Activated naive CD4-positive, alpha-beta T cell treated with anti-CD3 and anti-CD28 coated beads, Interleukin-2, amount 10 ng/mL, durations not matched to agents 7 days and 5 days (primary cell): ENCODE results near the gene ZBTB43.

Experiments used
- CTCF ChIA-PET: fragments of 350-600 bp; sonication (Branson Sonifier 250); formaldehyde crosslinking; loops from one replicate; lab custom pipeline; 2021; ENCODE audit warnings: antibody characterized with exemption; lab: Charles Lee
- DNase-seq: peaks from one replicate; pipeline ENCODE4 v3.0.0-alpha.2; 2020
- H3K27ac Mint-ChIP-seq: one replicate; pipeline ENCODE4 v1.8.0; 2021; ENCODE audit warnings: mild to moderate bottlenecking, moderate library complexity, mixed read lengths
- H3K27me3 Mint-ChIP-seq: one replicate; pipeline ENCODE4 v1.8.0; 2021; ENCODE audit warnings: mild to moderate bottlenecking, mixed read lengths
- H3K36me3 Mint-ChIP-seq: one replicate; pipeline ENCODE4 v1.8.0; 2021; ENCODE audit warnings: mixed read lengths
- H3K4me1 Mint-ChIP-seq: one replicate; pipeline ENCODE4 v1.8.0; 2021; ENCODE audit warnings: mixed read lengths
- H3K4me3 Mint-ChIP-seq: one replicate; pipeline ENCODE4 v1.8.0; 2021; ENCODE audit warnings: mild to moderate bottlenecking, moderate library complexity, mixed read lengths
- H3K9me3 Mint-ChIP-seq: one replicate; pipeline ENCODE4 v1.8.0; 2021; ENCODE audit warnings: mixed read lengths

Gene ZBTB43

GRCh38 chr9:126860757-126861466 lies 56.1 kb downstream of the ZBTB43 start:
- peak overlapping the region; percentile 84 for H3K4me3 Mint-ChIP-seq
- H3K36me3 Mint-ChIP-seq, result peaks cover 14% of the 10 kb centered on the region
- no peaks in the 10 kb centered on the region for H3K9me3 Mint-ChIP-seq
- peak; percentile 41 for DNase-seq
- H3K27ac Mint-ChIP-seq, result peak overlapping the region; percentile 78
- peaks cover 35% of the 10 kb centered on the region for H3K27me3 Mint-ChIP-seq
- CTCF ChIA-PET, result no interaction called here
- peaks cover 27% of the 10 kb centered on the region for H3K4me1 Mint-ChIP-seq

- peak overlapping the region; percentile 78 for H3K27ac Mint-ChIP-seq
- peak overlapping the region; percentile 84 for H3K4me3 Mint-ChIP-seq
- H3K36me3 Mint-ChIP-seq, result peaks cover 20% of the 10 kb centered on the region
- peaks cover 27% of the 10 kb centered on the region for H3K4me1 Mint-ChIP-seq
- peaks cover 27% of the 10 kb centered on the region for H3K27me3 Mint-ChIP-seq
- peak; percentile 28 for DNase-seq
- H3K9me3 Mint-ChIP-seq, result no peaks in the 10 kb centered on the region
- CTCF ChIA-PET, result no interaction called here
Observed at GRCh38 chr9:126861707-126862103, 56.9 kb downstream of the ZBTB43 start.

GRCh38 chr9:126862104-126862761 lies 57.4 kb downstream of the ZBTB43 start:
- Mint-ChIP-seq H3K4me1 (peaks cover 27% of the 10 kb centered on the region), H3K9me3 (no peaks in the 10 kb centered on the region), H3K36me3 (peaks cover 24% of the 10 kb centered on the region), H3K27me3 (peaks cover 23% of the 10 kb centered on the region), H3K27ac (no peak overlapping the region), H3K4me3 (peak overlapping the region; percentile 84)
- no peak for DNase-seq
- CTCF ChIA-PET, result interaction anchor here (1.2 kb wide), 1 partner anchor 72 kb away, joined by 3 read pairs; no protein-coding TSS in a partner anchor

- DNase-seq, result no peak
- CTCF ChIA-PET, result no interaction called here
- Mint-ChIP-seq H3K27ac (no peak overlapping the region), H3K4me1 (peaks cover 23% of the 10 kb centered on the region), H3K9me3 (no peaks in the 10 kb centered on the region), H3K36me3 (peaks cover 38% of the 10 kb centered on the region), H3K4me3 (no peak overlapping the region), H3K27me3 (peaks cover 2% of the 10 kb centered on the region)
Observed at GRCh38 chr9:126864771-126865170, 59.9 kb downstream of the ZBTB43 start.

- Mint-ChIP-seq H3K27me3 (no peaks in the 10 kb centered on the region), H3K27ac (no peak overlapping the region), H3K9me3 (no peaks in the 10 kb centered on the region), H3K36me3 (peaks cover 33% of the 10 kb centered on the region), H3K4me3 (no peak overlapping the region), H3K4me1 (peaks cover 2% of the 10 kb centered on the region)
- CTCF ChIA-PET, result interaction anchor here (0.8 kb wide), 1 partner anchor 10 kb away, joined by 5 read pairs; no protein-coding TSS in a partner anchor
- no peak for DNase-seq
Observed at GRCh38 chr9:126869368-126869767, 64.5 kb downstream of the ZBTB43 start.

- H3K27ac Mint-ChIP-seq, result no peak overlapping the region
- peaks cover 15% of the 10 kb centered on the region for H3K36me3 Mint-ChIP-seq
- CTCF ChIA-PET, result interaction anchor here (0.7 kb wide), 1 partner anchor 783 kb away, joined by 4 read pairs; no protein-coding TSS in a partner anchor
- H3K4me3 Mint-ChIP-seq, result no peak overlapping the region
- H3K4me1 Mint-ChIP-seq, result peaks cover 18% of the 10 kb centered on the region
- no peaks in the 10 kb centered on the region for H3K9me3 Mint-ChIP-seq
- DNase-seq, result no peak
- no peaks in the 10 kb centered on the region for H3K27me3 Mint-ChIP-seq
Observed at GRCh38 chr9:126872516-126872915, 67.7 kb downstream of the ZBTB43 start.

GRCh38 chr9:126874546-126875314 lies 69.9 kb downstream of the ZBTB43 start:
- Mint-ChIP-seq H3K36me3 (peaks cover 10% of the 10 kb centered on the region), H3K9me3 (no peaks in the 10 kb centered on the region), H3K4me3 (no peak overlapping the region), H3K27me3 (no peaks in the 10 kb centered on the region), H3K27ac (no peak overlapping the region), H3K4me1 (peaks cover 23% of the 10 kb centered on the region)
- CTCF ChIA-PET, result no interaction called here
- DNase-seq, result no peak

- Mint-ChIP-seq H3K4me1 (peaks cover 23% of the 10 kb centered on the region), H3K9me3 (no peaks in the 10 kb centered on the region), H3K4me3 (no peak overlapping the region), H3K27ac (no peak overlapping the region), H3K27me3 (no peaks in the 10 kb centered on the region), H3K36me3 (peaks cover 20% of the 10 kb centered on the region)
- DNase-seq, result no peak
- CTCF ChIA-PET, result no interaction called here
Observed at GRCh38 chr9:126875756-126876510, 71.1 kb downstream of the ZBTB43 start.

- CTCF ChIA-PET, result no interaction called here
- Mint-ChIP-seq H3K9me3 (no peaks in the 10 kb centered on the region), H3K36me3 (peaks cover 21% of the 10 kb centered on the region), H3K27me3 (no peaks in the 10 kb centered on the region), H3K4me1 (peaks cover 23% of the 10 kb centered on the region), H3K4me3 (no peak overlapping the region), H3K27ac (no peak overlapping the region)
- DNase-seq, result no peak
Observed at GRCh38 chr9:126876531-126876930, 71.7 kb downstream of the ZBTB43 start.

GRCh38 chr9:126877418-126877817 lies 72.6 kb downstream of the ZBTB43 start:
- DNase-seq, result peak; percentile 25
- no peak overlapping the region for H3K4me3 Mint-ChIP-seq
- peak overlapping the region; percentile 42 for H3K27ac Mint-ChIP-seq
- CTCF ChIA-PET, result no interaction called here
- no peaks in the 10 kb centered on the region for H3K27me3 Mint-ChIP-seq
- peaks cover 23% of the 10 kb centered on the region for H3K4me1 Mint-ChIP-seq
- no peaks in the 10 kb centered on the region for H3K9me3 Mint-ChIP-seq
- peaks cover 23% of the 10 kb centered on the region for H3K36me3 Mint-ChIP-seq

GRCh38 chr9:126879288-126879687 lies 74.4 kb downstream of the ZBTB43 start:
- no peaks in the 10 kb centered on the region for H3K9me3 Mint-ChIP-seq
- H3K27ac Mint-ChIP-seq, result no peak overlapping the region
- DNase-seq, result no peak
- peaks cover 23% of the 10 kb centered on the region for H3K36me3 Mint-ChIP-seq
- no peaks in the 10 kb centered on the region for H3K27me3 Mint-ChIP-seq
- H3K4me1 Mint-ChIP-seq, result peaks cover 23% of the 10 kb centered on the region
- CTCF ChIA-PET, result interaction anchor here (1.0 to 1.7 kb wide), 2 partner anchors 90 to 173 kb away, joined by 4 to 5 read pairs; no protein-coding TSS in a partner anchor
- no peak overlapping the region for H3K4me3 Mint-ChIP-seq

GRCh38 chr9:126880226-126880946 lies 75.5 kb downstream of the ZBTB43 start:
- H3K9me3 Mint-ChIP-seq, result no peaks in the 10 kb centered on the region
- DNase-seq, result no peak
- no peak overlapping the region for H3K27ac Mint-ChIP-seq
- no peak overlapping the region for H3K4me3 Mint-ChIP-seq
- H3K4me1 Mint-ChIP-seq, result peaks cover 23% of the 10 kb centered on the region
- H3K36me3 Mint-ChIP-seq, result peaks cover 23% of the 10 kb centered on the region
- CTCF ChIA-PET, result interaction anchor here (1.0 to 1.7 kb wide), 2 partner anchors 89 to 174 kb away, joined by 4 to 5 read pairs; no protein-coding TSS in a partner anchor
- no peaks in the 10 kb centered on the region for H3K27me3 Mint-ChIP-seq

GRCh38 chr9:126880947-126881332 lies 76.1 kb downstream of the ZBTB43 start:
- peaks cover 23% of the 10 kb centered on the region for H3K36me3 Mint-ChIP-seq
- H3K4me3 Mint-ChIP-seq, result no peak overlapping the region
- H3K4me1 Mint-ChIP-seq, result peaks cover 20% of the 10 kb centered on the region
- H3K27me3 Mint-ChIP-seq, result no peaks in the 10 kb centered on the region
- no peak for DNase-seq
- CTCF ChIA-PET, result no interaction called here
- H3K27ac Mint-ChIP-seq, result no peak overlapping the region
- no peaks in the 10 kb centered on the region for H3K9me3 Mint-ChIP-seq
